SW 1271 (cell line): ENCODE measurements around the gene LONRF2.
A peak's percentile ranks its signal among the peaks of the same experiment; 100 is the strongest.
"Not testable (repeated sequence)": the region's sequence is repeated elsewhere in the genome, so short reads cannot be mapped to it uniquely, and the experiment has no call there.

Experiments
- DNase-seq, 2 experiments: peaks; one replicate each; lab custom pipeline; 2025; lab: John Stamatoyannopoulos, UW

The LONRF2 gene

GRCh38 chr2:100321866-100322820 is at the start of gene LONRF2:
Gene LONRF2, minus strand, starts transcription at chr2:100322501. Its CDS starts 408 bp downstream, at chr2:100322093.
- no peak for DNase-seq

- DNase-seq = no peak
Observed at GRCh38 chr2:100367163-100367562, 44.9 kb upstream of the LONRF2 start.

DNA sequence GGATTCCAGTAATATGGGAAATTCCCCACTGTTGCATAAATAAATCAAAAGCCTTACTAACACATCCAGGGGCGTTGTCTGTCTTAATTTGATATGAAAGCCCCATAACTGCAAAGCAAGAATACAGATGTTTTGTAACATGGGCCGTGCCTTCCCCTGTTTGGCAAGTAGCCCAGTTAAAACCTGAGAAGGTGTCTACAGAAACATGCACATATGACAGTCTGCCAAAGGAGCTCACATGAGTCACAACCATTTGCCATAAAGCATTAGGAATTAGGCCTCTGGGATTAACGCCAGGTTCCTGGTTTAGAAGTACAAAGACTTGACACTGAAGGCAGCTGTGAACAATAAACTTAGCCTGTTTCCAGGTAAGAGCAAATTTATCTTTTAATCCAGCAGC is 43.1 kb upstream of the LONRF2 start:
- DNase-seq = peak; percentile 19 to 68

- not testable (repeated sequence) for DNase-seq
Observed at GRCh38 chr2:100362269-100362668, 40.0 kb upstream of the LONRF2 start.

GRCh38 chr2:100359576-100359975 is 37.3 kb upstream of the LONRF2 start:
- no peak for DNase-seq

DNA sequence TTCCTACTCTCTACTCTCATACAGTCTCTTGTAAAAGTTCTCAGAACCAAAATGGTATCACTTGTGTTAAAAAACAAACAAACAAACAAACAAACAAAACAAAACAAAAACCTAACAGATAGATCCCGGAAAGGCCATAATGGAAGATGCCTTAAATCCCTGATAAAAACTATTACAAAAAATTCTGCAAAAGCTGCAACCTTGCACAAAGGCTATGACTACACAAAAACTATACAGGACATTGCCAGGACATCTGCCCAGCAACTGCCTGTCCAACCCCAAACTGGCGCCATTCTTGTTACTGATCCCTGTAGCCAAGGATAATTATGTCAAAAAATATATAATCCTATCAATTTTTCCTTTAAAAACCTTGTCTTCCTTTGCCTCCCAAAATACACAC is 36.3 kb upstream of the LONRF2 start:
- DNase-seq = no peak

- no peak for DNase-seq
Observed at GRCh38 chr2:100352521-100352920, 30.2 kb upstream of the LONRF2 start.

GRCh38 chr2:100350661-100351185 is 28.4 kb upstream of the LONRF2 start:
- DNase-seq = no peak

DNA sequence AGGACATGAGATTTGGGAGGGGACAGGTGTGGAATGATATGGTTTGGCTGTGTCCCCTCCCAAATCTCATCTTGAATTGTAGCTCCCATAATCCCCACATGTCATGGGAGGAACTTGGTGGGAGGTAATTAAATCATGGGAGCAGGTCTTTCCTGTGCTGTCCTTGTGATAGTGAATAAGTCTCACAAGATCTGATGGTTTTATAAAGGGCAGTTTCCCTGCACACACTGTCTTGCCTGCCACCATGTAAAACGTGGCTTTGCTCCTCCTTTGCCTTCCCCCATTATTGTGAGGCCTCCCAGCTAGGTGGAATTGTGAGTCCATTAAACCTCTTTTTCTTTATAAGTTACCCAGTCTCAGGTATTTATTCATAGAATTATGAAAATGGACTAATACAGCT is 22.8 kb upstream of the LONRF2 start:
- DNase-seq = not testable (repeated sequence)

- DNase-seq = no peak
Observed at GRCh38 chr2:100344433-100344832, 22.1 kb upstream of the LONRF2 start.

GRCh38 chr2:100342466-100342865 is 20.2 kb upstream of the LONRF2 start:
- DNase-seq = not testable (repeated sequence)

GRCh38 chr2:100339823-100340222 is 17.5 kb upstream of the LONRF2 start:
- no peak for DNase-seq

GRCh38 chr2:100334929-100335328 is 12.6 kb upstream of the LONRF2 start:
- DNase-seq = no peak

GRCh38 chr2:100327742-100328141 is 5.4 kb upstream of the LONRF2 start:
- DNase-seq = no peak

DNA sequence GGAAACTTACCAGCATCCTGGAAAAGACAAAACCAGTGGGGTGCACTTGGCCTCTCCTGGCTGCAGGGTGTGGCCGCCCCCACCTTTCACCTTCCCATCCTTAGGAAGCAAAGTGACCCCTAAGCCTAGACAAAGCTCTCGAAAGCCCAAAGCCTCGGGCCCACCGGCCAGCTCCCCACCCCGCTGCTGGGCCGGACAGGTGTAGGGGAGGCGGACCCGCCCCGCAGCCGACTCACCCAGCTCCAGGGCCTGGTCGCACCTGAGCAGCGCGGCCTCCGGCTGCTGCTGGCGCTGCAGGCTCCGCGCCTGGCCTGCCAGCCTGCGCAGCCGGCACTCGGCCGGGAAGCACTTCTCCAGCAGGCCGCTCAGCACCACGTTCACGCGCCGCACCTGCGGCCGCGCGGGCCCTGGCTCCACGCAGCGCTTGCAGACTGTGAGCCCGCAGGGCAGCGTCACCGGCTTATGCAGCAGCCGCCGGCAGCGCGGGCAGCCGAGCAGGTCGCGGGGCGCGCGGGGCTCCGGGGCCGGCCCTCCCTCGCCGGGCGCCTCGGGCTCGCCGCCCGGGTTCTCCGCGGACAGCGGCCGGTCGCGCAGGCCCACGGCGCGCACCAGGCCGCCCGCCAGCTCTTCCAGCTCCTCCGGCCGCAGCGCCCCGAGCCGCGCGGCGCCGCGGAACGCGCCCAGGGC is 979 bp downstream of the LONRF2 start:
- DNase-seq = peak in 1 of 2 experiments; percentile 10

GRCh38 chr2:100320547-100321178 is 1.6 kb downstream of the LONRF2 start:
- no peak for DNase-seq

- no peak for DNase-seq
Observed at GRCh38 chr2:100317634-100318033, 4.7 kb downstream of the LONRF2 start.

GRCh38 chr2:100309973-100310719 is 12.2 kb downstream of the LONRF2 start:
- no peak for DNase-seq

- no peak for DNase-seq
Observed at GRCh38 chr2:100309311-100309710, 13.0 kb downstream of the LONRF2 start.

- DNase-seq = no peak
Observed at GRCh38 chr2:100303744-100304143, 18.6 kb downstream of the LONRF2 start.

GRCh38 chr2:100302585-100302892 is 19.8 kb downstream of the LONRF2 start:
- no peak for DNase-seq
